GM12872 (cell line): ENCODE measurements around the gene HTR3C.

Experiments used
- TF ChIP-seq, protein P1 (sequence below): IDR thresholded peaks from 3 replicates; pipeline ENCODE4 v1.5.1; 2011; ENCODE audit warnings: low read depth, mild to moderate bottlenecking, low read length, moderate library complexity; ENCODE audit not compliant: insufficient read depth

Gene HTR3C

DNA sequence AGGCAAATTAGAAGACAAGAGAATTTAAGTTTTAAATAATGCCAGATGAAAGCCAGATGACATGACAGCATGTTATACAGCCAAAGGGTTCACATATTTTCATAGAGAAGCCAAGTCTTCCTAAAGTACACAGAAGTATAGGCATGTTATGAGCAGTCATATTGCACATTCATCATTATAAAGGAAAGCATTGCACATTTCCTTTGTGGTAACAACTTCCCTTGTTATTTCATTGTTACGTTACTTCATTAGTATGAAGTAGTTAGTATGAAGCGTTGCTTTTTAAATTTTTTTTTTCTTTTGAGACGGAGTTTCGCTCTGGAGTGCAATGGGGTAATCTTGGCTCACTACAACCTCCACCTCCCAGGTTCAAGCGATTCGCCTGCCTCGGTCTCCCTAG, 30.5 kb upstream of the HTR3C start:
- TF ChIP-seq, protein P1, sequence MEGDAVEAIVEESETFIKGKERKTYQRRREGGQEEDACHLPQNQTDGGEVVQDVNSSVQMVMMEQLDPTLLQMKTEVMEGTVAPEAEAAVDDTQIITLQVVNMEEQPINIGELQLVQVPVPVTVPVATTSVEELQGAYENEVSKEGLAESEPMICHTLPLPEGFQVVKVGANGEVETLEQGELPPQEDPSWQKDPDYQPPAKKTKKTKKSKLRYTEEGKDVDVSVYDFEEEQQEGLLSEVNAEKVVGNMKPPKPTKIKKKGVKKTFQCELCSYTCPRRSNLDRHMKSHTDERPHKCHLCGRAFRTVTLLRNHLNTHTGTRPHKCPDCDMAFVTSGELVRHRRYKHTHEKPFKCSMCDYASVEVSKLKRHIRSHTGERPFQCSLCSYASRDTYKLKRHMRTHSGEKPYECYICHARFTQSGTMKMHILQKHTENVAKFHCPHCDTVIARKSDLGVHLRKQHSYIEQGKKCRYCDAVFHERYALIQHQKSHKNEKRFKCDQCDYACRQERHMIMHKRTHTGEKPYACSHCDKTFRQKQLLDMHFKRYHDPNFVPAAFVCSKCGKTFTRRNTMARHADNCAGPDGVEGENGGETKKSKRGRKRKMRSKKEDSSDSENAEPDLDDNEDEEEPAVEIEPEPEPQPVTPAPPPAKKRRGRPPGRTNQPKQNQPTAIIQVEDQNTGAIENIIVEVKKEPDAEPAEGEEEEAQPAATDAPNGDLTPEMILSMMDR, result no peak

DNA sequence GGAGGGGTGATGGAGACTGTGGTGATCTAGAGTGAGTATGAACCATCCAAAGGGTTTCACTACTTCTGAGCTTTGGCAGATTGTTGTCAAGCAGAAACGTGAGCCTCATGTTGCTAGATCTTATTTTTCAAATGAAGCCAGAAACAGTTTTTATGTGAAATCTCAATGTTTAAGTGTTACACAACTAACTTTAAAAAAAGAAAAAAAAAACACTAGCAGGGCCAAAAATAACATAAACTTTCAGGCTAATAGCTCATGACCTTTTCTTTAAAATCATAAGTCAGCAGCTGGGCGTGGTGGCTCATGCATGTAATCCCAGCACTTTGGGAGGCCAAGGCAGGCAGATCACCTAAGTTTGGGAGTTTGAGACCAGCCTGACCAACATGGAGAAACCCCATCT, 23.4 kb upstream of the HTR3C start:
- TF ChIP-seq, protein P1, result no peak

- TF ChIP-seq, protein P1, result no peak
Measured at GRCh38 chr3:184030536-184030935, 22.3 kb upstream of the HTR3C start.

DNA sequence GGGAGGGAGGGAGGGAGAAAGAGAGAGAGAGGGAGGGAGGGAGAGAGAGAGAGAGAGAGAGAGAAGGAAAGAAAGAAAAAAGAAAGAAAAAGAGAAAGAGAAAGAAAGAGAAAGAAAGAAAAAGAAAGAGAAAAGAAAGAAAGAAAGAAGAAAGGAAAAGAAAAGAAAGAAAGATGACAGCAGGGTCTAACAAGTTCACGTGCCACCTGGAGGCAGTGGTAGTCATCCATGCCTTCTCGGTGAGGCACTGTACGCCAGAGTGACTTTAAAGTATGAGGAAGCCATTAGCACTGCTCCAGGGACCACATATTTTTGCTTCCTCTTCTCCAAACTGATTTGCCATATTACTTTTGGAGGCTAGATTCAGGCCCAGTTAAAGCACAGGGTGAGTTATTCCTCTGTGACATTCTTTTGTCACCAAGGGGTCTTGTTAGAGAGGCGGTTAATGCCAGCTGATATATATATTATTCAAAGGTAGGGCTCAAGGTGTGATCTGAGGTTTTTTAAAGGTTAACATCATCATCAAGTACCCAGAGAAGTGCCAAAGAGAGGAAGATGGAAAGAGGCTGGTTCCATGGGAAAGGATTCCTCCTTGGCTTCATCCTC, 21.6 kb upstream of the HTR3C start, which contains the start of gene HTR3D:
Gene HTR3D, plus strand, starts transcription at position 556 of the 606 bp plus-strand sequence. Its CDS starts 0 bp downstream, at position 556.
- TF ChIP-seq, protein P1, result no peak

GRCh38 chr3:184037816-184038215, 15.0 kb upstream of the HTR3C start:
- TF ChIP-seq, protein P1, result no peak

DNA sequence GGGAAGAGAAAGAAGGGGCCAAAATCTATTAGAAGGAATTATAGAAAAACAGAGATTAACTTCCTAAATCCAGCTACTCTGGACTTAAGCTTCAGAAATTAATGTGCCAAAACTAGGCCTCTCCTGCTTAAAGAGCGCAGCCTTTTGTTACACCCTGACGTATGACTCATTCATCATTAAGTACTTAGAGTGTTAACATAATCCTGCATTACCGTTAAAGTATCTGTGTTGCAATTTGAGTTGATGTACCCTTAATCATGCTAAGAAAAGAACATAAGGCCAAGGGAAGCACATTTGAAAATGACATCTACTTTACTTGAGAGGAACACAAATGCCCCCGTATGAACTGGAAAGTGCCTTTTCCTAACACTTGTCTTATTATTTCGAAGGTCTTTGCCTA, 13.4 kb upstream of the HTR3C start:
- TF ChIP-seq, protein P1, result no peak

DNA sequence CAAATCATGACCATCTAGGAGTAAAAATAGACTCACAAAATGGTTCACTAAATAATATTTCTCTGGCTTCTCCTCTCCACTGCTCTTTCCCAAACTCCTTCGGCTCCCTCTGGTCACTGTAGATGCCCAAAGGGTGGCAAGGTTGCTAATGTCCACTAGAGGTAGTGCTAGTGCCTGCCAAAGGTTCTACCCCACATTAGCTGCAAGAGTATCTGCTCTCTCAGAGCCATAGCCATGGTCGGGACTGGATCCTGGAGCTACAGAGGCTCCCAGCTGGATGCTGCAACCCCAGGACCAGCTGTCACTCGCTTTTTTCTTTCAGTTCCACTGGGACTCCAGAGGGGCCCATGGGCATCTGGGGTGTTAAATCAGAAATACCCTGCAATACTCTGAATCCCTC, 12.8 kb upstream of the HTR3C start:
- TF ChIP-seq, protein P1, result peak; percentile 30; the same call in 1 of the 3 replicates
